Thyroid gland (tissue), 4 donors: ENCODE measurements around the gene CDIP1.

Experiments used
- POLR2A ChIP-seq, 2 donors: fragments of 450-650 bp; IDR thresholded peaks; one replicate each; pipeline ENCODE4 v1.6.1; 2017; ENCODE audit warnings: antibody characterized with exemption in 2 of 2, mild to moderate bottlenecking in 2 of 2, moderate library complexity in 1 of 2
- TF ChIP-seq, protein P1 (sequence below), 6 experiments: fragments of 200-600 bp in 3 of 6; fragments of 450-650 bp in 3 of 6; sonication (generic) in 3 of 6; IDR thresholded peaks; one replicate each; pipeline ENCODE4 v1.5.1; 2016 to 2019; ENCODE audit warnings: antibody characterized with exemption in 6 of 6, mild to moderate bottlenecking in 2 of 6, inconsistent platforms in 1 of 6, moderate library complexity in 1 of 6

DNA sequence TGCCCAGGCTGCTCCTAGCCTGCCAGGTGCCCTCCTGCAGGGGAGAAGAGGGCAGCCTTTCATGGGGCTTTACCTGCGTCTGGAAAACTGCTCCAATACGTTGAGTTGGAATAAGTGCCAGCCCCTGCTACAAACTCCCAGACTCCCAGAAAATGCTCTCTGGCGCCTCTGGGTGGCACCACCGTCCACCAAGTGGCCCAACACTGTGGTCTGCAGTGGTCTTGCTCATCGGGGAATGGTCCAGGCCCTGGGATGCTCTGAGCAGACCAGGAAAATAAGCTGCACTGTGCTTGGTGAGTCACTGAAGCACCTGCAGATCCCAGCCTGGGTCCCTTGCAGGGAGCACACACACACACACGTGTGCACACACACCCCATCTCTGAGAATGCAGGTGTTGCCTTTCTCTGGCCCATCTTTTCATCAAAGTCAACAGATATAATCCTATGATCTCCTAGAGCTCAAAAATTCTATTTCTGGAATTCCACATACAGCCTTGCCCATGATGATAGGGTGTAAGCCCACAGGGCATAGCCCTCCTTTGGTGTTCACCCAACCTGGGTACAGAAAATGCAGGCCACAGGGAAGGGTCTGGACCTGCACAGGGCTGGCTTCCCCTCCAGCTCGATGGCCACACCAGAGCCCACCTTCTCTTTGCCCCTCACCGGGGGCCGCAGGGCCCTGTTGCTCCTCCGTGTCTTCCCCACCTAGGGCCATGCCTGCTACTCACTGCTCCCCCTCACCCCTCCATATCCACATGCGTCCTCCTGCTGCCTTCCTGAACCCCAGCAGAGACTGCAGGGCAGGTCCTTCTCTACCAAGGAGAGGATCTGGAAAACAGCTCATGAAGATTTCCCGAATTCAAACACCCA, 20.5 kb downstream of the CDIP1 start:
- TF ChIP-seq, protein P1, sequence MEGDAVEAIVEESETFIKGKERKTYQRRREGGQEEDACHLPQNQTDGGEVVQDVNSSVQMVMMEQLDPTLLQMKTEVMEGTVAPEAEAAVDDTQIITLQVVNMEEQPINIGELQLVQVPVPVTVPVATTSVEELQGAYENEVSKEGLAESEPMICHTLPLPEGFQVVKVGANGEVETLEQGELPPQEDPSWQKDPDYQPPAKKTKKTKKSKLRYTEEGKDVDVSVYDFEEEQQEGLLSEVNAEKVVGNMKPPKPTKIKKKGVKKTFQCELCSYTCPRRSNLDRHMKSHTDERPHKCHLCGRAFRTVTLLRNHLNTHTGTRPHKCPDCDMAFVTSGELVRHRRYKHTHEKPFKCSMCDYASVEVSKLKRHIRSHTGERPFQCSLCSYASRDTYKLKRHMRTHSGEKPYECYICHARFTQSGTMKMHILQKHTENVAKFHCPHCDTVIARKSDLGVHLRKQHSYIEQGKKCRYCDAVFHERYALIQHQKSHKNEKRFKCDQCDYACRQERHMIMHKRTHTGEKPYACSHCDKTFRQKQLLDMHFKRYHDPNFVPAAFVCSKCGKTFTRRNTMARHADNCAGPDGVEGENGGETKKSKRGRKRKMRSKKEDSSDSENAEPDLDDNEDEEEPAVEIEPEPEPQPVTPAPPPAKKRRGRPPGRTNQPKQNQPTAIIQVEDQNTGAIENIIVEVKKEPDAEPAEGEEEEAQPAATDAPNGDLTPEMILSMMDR (IDR thresholded peaks at IDR 0.05), result peak in 4 of 6 experiments; percentile 25 to 59 (median 56)
- no peak for TF ChIP-seq POLR2A (IDR thresholded peaks at IDR 0.05)
